HEK293T (cell line): ENCODE data around the gene ADAMTSL2.

ENCODE experiments used
- CTCF ChIA-PET: fragments of 350-600 bp; formaldehyde crosslinking; extraction: SDS; loops from one replicate; lab custom pipeline; 2021; ENCODE audit warnings: antibody characterized with exemption, inconsistent platforms; lab: Yijun Ruan, JAX
- POLR2A ChIA-PET: fragments of 350-600 bp; formaldehyde crosslinking; extraction: SDS; loops from one replicate; lab custom pipeline; 2020; ENCODE audit warnings: antibody characterized with exemption, inconsistent platforms; lab: Yijun Ruan, JAX
- DNase-seq: peaks from one replicate; pipeline ENCODE4 v3.0.0; 2012; ENCODE audit warnings: mixed read lengths; ENCODE audit errors: extremely low spot score
- ARNT ChIP-seq: fragments of 450-650 bp; IDR thresholded peaks from 2 replicates; pipeline ENCODE4 v1.6.1; 2017; ENCODE audit warnings: mild to moderate bottlenecking
- BHLHE40 ChIP-seq: fragments of 450-650 bp; IDR thresholded peaks from 2 replicates; pipeline ENCODE4 v1.6.1; 2016; ENCODE audit warnings: mild to moderate bottlenecking, moderate library complexity, borderline replicate concordance
- CTBP1 ChIP-seq: fragments of 450-650 bp; IDR thresholded peaks from 2 replicates; pipeline ENCODE4 v1.6.1; 2016; ENCODE audit warnings: borderline replicate concordance
- ELF4 ChIP-seq: fragments of 450-650 bp; IDR thresholded peaks from 2 replicates; pipeline ENCODE4 v1.6.1; 2017; ENCODE audit warnings: antibody characterized with exemption
- FOXA1 ChIP-seq: fragments of 450-650 bp; IDR thresholded peaks from 2 replicates; pipeline ENCODE4 v1.6.1; 2016; ENCODE audit warnings: mild to moderate bottlenecking
- FOXK2 ChIP-seq: fragments of 450-650 bp; IDR thresholded peaks from 2 replicates; pipeline ENCODE4 v1.6.1; 2016; ENCODE audit warnings: mild to moderate bottlenecking
- FOXM1 ChIP-seq: fragments of 450-650 bp; IDR thresholded peaks from 2 replicates; pipeline ENCODE4 v1.6.1; 2017; ENCODE audit warnings: mild to moderate bottlenecking, borderline replicate concordance
- HDGF ChIP-seq: fragments of 450-650 bp; IDR thresholded peaks from 2 replicates; pipeline ENCODE4 v1.6.1; 2017; ENCODE audit warnings: antibody characterized with exemption, borderline replicate concordance
- L3MBTL2 ChIP-seq: fragments of 450-650 bp; conservative IDR thresholded peaks from 2 replicates; pipeline ENCODE4 v1.6.1; 2016; ENCODE audit warnings: mild to moderate bottlenecking
- LEF1 ChIP-seq: fragments of 450-650 bp; IDR thresholded peaks from 2 replicates; pipeline ENCODE4 v1.6.1; 2017; ENCODE audit warnings: mild to moderate bottlenecking, borderline replicate concordance
- NFRKB ChIP-seq: fragments of 450-650 bp; IDR thresholded peaks from 2 replicates; pipeline ENCODE4 v1.6.1; 2016; ENCODE audit warnings: mild to moderate bottlenecking, moderate library complexity
- SP1 ChIP-seq: fragments of 450-650 bp; IDR thresholded peaks from 2 replicates; pipeline ENCODE4 v1.6.1; 2017
- SUZ12 ChIP-seq: fragments of 450-650 bp; IDR thresholded peaks from 2 replicates; pipeline ENCODE4 v1.6.1; 2016; ENCODE audit warnings: mild to moderate bottlenecking
- TARDBP ChIP-seq: fragments of 450-650 bp; IDR thresholded peaks from 2 replicates; pipeline ENCODE4 v1.6.1; 2016
- ZNF384 ChIP-seq: fragments of 450-650 bp; IDR thresholded peaks from 2 replicates; pipeline ENCODE4 v1.6.1; 2016
- TF ChIP-seq, protein P1 (sequence below): fragments of 450-650 bp; IDR thresholded peaks from 2 replicates; pipeline ENCODE4 v1.6.1; 2016

Gene ADAMTSL2

DNA sequence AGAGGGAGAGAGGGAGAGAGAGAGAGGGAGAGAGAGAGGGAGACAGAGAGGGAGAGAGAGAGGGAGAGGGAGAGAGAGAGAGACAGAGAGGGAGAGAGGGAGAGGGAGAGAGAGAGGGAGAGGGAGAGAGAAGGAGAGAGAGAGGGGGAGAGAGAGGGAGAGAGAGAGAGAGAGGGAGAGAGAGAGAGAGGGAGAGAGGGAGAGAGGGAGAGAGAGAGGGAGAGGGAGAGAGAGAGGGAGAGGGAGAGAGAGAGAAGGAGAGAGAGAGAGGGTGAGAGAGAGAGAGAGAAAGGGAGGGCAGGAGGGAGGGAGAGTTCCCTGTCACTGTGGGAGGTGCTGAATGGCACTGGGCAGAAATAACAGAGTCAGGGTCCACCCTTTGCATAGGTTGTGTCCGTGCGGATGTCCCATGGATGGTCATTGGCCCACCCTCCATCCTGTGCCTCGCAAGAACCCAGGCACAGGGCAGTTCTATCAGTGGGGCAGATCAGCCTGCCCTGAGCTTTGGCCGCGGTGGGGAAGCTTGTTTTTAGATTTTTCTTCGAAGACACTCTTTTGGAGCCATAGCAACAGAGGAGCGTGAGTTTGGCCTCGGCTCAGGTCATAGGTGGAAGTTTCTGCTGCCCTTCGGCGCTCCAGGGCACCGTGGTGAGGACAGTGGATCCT is 30.1 kb downstream of the ADAMTSL2 start:
- no peak for DNase-seq
- POLR2A ChIA-PET, result no interaction called here
- CTCF ChIA-PET, result interaction anchor here (0.6 kb wide), 1 partner anchor 43 kb away, joined by 3 read pairs; no protein-coding TSS in a partner anchor
- TF ChIP-seq, protein P1, sequence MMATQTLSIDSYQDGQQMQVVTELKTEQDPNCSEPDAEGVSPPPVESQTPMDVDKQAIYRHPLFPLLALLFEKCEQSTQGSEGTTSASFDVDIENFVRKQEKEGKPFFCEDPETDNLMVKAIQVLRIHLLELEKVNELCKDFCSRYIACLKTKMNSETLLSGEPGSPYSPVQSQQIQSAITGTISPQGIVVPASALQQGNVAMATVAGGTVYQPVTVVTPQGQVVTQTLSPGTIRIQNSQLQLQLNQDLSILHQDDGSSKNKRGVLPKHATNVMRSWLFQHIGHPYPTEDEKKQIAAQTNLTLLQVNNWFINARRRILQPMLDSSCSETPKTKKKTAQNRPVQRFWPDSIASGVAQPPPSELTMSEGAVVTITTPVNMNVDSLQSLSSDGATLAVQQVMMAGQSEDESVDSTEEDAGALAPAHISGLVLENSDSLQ, result no peak
- no peak for TF ChIP-seq ARNT
- TF ChIP-seq FOXA1, result no peak
- TF ChIP-seq HDGF, result no peak
- no peak for TF ChIP-seq NFRKB
- TF ChIP-seq BHLHE40, result no peak
- no peak for TF ChIP-seq CTBP1
- TF ChIP-seq ELF4, result no peak
- TF ChIP-seq TARDBP, result no peak
- TF ChIP-seq ZNF384, result no peak
- TF ChIP-seq FOXM1, result no peak
- no peak for TF ChIP-seq SP1
- no peak for TF ChIP-seq FOXK2
- no peak for TF ChIP-seq L3MBTL2
- no peak for TF ChIP-seq LEF1
- TF ChIP-seq SUZ12, result no peak

DNA sequence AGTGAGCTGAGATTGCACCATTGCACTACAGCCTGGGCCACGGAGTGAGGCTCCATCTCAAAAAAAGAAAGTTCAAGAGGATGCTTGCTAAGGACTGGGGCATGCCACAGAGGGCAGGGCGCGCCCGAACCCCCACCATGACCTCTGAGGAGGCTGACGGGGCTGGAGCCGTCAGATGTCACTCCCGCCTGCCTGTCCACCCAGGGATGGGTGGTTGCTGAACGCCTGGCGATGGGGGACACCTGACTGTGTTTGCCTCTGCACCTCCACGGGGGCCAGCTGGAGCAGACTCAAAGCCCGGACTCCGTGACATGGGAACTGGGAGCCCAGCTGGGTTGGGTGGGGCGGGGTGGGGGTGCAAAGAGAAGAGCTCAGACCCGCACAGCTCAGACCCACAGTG is 31.9 kb downstream of the ADAMTSL2 start:
- DNase-seq, result no peak
- ChIA-PET POLR2A (no interaction called here), CTCF (no interaction called here)
- TF ChIP-seq FOXA1, result no peak
- no peak for TF ChIP-seq ELF4
- TF ChIP-seq HDGF, result no peak
- TF ChIP-seq SP1, result no peak
- TF ChIP-seq, protein P1, result no peak
- no peak for TF ChIP-seq L3MBTL2
- TF ChIP-seq FOXM1, result no peak
- no peak for TF ChIP-seq FOXK2
- TF ChIP-seq TARDBP, result no peak
- TF ChIP-seq ZNF384, result no peak

GRCh38 chr9:133566817-133567216 is 32.3 kb downstream of the ADAMTSL2 start:
- DNase-seq, result no peak
- POLR2A ChIA-PET, result no interaction called here
- TF ChIP-seq ELF4 (no peak), L3MBTL2 (no peak), FOXM1 (no peak), SUZ12 (no peak), ZNF384 (no peak), BHLHE40 (no peak), CTBP1 (no peak), HDGF (no peak), ARNT (no peak), FOXA1 (no peak), NFRKB (no peak), FOXK2 (no peak), SP1 (no peak), TARDBP (no peak), LEF1 (no peak)
- TF ChIP-seq, protein P1, result no peak
- CTCF ChIA-PET, result no interaction called here

- ChIA-PET POLR2A (interaction anchor here (0.6 kb wide), 1 partner anchor 24 kb away, joined by 3 read pairs; no protein-coding TSS in a partner anchor), CTCF (no interaction called here)
- no peak for TF ChIP-seq ELF4
- no peak for TF ChIP-seq HDGF
- no peak for TF ChIP-seq BHLHE40
- TF ChIP-seq TARDBP, result no peak
- TF ChIP-seq CTBP1, result no peak
- TF ChIP-seq ARNT, result no peak
- no peak for TF ChIP-seq SP1
- TF ChIP-seq FOXM1, result no peak
- no peak for DNase-seq
These were observed 33.7 kb downstream of the ADAMTSL2 start for GRCh38 chr9:133568186-133568585.

GRCh38 chr9:133569121-133569785 is 34.7 kb downstream of the ADAMTSL2 start:
- DNase-seq, result no peak
- ChIA-PET POLR2A (no interaction called here), CTCF (no interaction called here)
- TF ChIP-seq FOXM1 (no peak), L3MBTL2 (no peak), FOXA1 (no peak)
